ENCODE measurements around the gene AP5S1. TPM values are rescaled to one million over a fixed set of nuclear protein-coding genes. Genes with fewer than 3 reads are reported as not detected.
A peak's percentile ranks its signal among the peaks of the same experiment; 100 is the strongest.
"Not testable (repeated sequence)": the region's sequence is repeated elsewhere in the genome, so short reads cannot be mapped to it uniquely, and the experiment has no call there.

AP5S1 gene
- total and polyA plus RNA-seq, 12 donors = 9.6 to 50.3 (median 23.0) TPM

DNA sequence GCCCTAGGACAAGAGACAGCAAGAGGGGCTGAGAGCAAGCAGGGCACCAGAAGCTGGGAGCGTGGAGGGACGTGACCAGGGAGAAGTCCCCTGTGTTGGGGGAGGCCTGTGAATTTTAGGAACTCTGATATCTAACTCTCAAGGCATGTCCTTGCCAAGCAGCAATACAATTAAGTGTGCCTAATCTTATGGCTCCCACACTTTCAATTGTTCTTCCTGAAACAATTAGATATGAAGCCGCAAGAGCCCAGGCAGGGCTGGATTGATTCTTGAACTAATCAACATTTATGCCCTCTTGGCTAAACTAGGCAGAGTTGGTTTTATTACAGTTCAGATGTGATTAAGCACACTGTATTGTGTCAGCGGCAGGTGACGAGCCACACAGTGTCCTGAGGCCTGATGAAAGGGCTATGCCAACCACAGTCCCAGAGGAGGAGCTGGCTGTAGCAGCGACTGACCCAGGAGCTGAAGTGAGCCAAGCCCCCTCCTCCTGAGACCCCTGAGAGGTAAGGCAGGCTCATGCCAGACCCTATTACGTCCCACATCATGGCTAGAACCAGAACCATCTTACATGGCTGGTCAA, 22.1 kb downstream of the AP5S1 start:
- intact Hi-C loops (cut with DNase I) = no loop called here
- H3K27ac ChIP-seq = no peak overlapping the region
- no peaks in the 10 kb centered on the region for H3K9me3 ChIP-seq (replicated peaks in 1 of 3)
- no peaks in the 10 kb centered on the region for H3K36me3 ChIP-seq (replicated peaks in 1 of 2)
- H3K4me1 ChIP-seq (replicated peaks in 1 of 2) = peaks cover 5 to 10% of the 10 kb centered on the region in 2 donors
- H3K4me3 ChIP-seq = no peak overlapping the region
- no peak for DNase-seq
- TF ChIP-seq, protein P1, sequence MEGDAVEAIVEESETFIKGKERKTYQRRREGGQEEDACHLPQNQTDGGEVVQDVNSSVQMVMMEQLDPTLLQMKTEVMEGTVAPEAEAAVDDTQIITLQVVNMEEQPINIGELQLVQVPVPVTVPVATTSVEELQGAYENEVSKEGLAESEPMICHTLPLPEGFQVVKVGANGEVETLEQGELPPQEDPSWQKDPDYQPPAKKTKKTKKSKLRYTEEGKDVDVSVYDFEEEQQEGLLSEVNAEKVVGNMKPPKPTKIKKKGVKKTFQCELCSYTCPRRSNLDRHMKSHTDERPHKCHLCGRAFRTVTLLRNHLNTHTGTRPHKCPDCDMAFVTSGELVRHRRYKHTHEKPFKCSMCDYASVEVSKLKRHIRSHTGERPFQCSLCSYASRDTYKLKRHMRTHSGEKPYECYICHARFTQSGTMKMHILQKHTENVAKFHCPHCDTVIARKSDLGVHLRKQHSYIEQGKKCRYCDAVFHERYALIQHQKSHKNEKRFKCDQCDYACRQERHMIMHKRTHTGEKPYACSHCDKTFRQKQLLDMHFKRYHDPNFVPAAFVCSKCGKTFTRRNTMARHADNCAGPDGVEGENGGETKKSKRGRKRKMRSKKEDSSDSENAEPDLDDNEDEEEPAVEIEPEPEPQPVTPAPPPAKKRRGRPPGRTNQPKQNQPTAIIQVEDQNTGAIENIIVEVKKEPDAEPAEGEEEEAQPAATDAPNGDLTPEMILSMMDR (IDR thresholded peaks at IDR 0.05) = no peak
- no peak for TF ChIP-seq POLR2A (IDR thresholded peaks at IDR 0.05)
- no peaks in the 10 kb centered on the region for H3K27me3 ChIP-seq
- 89 to 94% (median 90%) methylated on average over 7 of the region's 7 CpGs for WGBS, 4 donors

DNA sequence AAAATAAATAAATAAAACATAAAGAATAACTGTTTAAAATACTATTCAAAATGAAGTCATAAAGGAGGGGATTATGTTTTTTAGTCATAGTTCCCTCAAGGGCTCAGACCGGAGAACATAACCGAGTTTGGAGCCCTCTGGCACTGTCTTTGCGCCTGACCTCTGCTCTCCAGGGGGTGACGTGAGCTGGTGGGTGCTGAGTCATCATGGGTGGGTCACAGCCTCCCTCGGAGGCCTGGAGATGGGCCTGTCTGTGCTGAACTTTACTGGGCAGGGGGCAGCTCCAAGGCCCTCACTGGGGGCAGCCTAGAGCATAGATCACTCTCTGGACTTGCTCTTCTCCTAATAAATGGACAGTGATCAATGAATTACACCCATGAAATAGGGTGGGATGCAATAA, 23.1 kb downstream of the AP5S1 start:
- TF ChIP-seq, protein P1 (IDR thresholded peaks at IDR 0.05) = no peak
- no peak for TF ChIP-seq POLR2A (IDR thresholded peaks at IDR 0.05)
- H3K4me3 ChIP-seq = no peak overlapping the region
- DNase-seq = no peak
- H3K36me3 ChIP-seq (replicated peaks in 1 of 2) = no peaks in the 10 kb centered on the region
- peaks cover 9 to 18% of the 10 kb centered on the region in 2 donors for H3K4me1 ChIP-seq (replicated peaks in 1 of 2)
- 46 to 55% (median 52%) methylated on average over 5 of the region's 5 CpGs for WGBS, 4 donors
- no peak overlapping the region for H3K27ac ChIP-seq
- intact Hi-C loops (cut with DNase I) = no loop called here
- H3K27me3 ChIP-seq = no peaks in the 10 kb centered on the region
- no peaks in the 10 kb centered on the region for H3K9me3 ChIP-seq (replicated peaks in 1 of 3)

DNA sequence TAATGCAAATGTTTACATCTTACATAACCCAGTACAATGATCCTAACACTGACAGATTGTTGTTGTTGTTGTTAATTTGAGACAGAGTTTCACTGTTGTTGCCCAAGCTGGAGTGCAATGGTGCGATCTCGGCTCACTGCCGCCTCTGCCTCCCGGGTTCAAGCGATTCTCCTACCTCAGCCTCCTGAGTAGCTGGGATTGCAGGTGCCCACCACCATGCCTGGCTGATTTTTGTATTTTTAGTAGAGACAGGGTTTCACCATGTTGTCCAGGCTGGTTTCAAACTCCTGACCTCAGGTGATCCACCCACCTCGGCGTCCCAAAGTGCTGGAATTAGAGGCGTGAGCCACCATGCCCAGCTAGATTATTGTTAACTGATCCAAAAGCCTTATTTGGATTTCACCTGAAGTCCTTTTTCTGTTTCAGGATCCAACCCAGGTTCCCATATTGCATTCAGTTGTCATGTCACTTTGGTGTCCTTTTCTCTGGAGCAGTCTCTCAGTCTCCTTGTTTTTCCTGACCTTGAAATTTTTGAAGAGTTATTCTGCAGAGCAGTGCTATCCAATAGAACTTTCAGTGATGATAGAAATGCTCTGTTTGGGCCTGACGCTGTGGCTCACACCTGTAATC, 23.8 kb downstream of the AP5S1 start:
- H3K27me3 ChIP-seq; H3K9me3 ChIP-seq (replicated peaks in 1 of 3); DNase-seq; H3K36me3 ChIP-seq (replicated peaks in 1 of 2); intact Hi-C loops (cut with DNase I); H3K4me3 ChIP-seq; H3K27ac ChIP-seq: not testable (repeated sequence)
- peaks cover 9 to 23% of the 10 kb centered on the region in 2 donors for H3K4me1 ChIP-seq (replicated peaks in 1 of 2)
- WGBS, 4 donors = 90 to 94% (median 90%) methylated on average over 8 to 9 of the region's 9 CpGs

DNA sequence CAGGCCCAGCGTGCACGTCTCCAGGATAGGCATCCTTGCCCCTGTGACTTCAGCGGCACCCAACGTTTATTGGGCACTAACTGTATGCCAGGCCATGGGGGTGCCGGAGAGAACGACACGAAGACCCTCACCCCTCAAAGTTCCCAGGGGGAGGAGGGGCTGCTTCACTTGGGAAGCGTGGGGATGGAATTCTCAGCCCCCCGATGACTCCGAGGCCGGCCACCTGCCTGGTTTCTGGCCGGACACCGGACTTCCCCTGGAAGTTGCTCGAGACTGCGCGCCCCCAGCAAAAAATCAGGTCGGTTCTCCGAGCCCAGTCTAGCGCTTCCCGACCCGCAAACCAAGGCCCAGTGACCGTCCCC, 26.0 kb downstream of the AP5S1 start:
- H3K4me1 ChIP-seq (replicated peaks in 1 of 2) = peaks cover 9 to 23% of the 10 kb centered on the region in 2 donors
- DNase-seq = peak in 1 of 7 donors; percentile 33
- 0 to 7% (median 1%) methylated on average over 2 to 22 of the region's 22 CpGs for WGBS, 4 donors
- no peaks in the 10 kb centered on the region for H3K27me3 ChIP-seq
- peak in 1 of 2 donors; percentile 68 for TF ChIP-seq POLR2A (IDR thresholded peaks at IDR 0.05)
- TF ChIP-seq, protein P1 (IDR thresholded peaks at IDR 0.05) = no peak
- H3K27ac ChIP-seq = peak overlapping the region; percentile 74 to 95 (median 87)
- intact Hi-C loops (cut with DNase I) = no loop called here
- peak overlapping the region; percentile 29 to 94 (median 88) for H3K4me3 ChIP-seq
- no peaks in the 10 kb centered on the region for H3K36me3 ChIP-seq (replicated peaks in 1 of 2)
- no peaks in the 10 kb centered on the region for H3K9me3 ChIP-seq (replicated peaks in 1 of 3)

Measured in adrenal gland (tissue), 12 donors.